ENCODE measurements around the gene SUSD3.
"Not testable (repeated sequence)": the region's sequence is repeated elsewhere in the genome, so short reads cannot be mapped to it uniquely, and the experiment has no call there.

Gene SUSD3

GRCh38 chr9:93099551-93100275, 41.2 kb downstream of the SUSD3 start:
- no peak for TF ChIP-seq CTCF (IDR thresholded peaks at IDR 0.05; ENCODE audit: insufficient read depth, low read length, missing control alignments)
- ChIA-PET POLR2A (no interaction called here), CTCF (interaction anchor here (1.4 to 4.7 kb wide), 3 partner anchors 8 to 206 kb away, joined by 4 to 43 read pairs (median 8); no protein-coding TSS in a partner anchor)
- DNase-seq (ENCODE audit: low read depth, low spot score): no peak
- no peak overlapping the region for H3K4me3 ChIP-seq (ENCODE audit: low read depth, low read length)

- ChIA-PET POLR2A (no interaction called here), CTCF (no interaction called here)
- TF ChIP-seq CTCF (IDR thresholded peaks at IDR 0.05; ENCODE audit: insufficient read depth, low read length, missing control alignments): no peak
- no peak for DNase-seq (ENCODE audit: low read depth, low spot score)
- H3K4me3 ChIP-seq (ENCODE audit: low read depth, low read length): no peak overlapping the region
Measured at GRCh38 chr9:93100276-93100636, 41.8 kb downstream of the SUSD3 start.

- POLR2A ChIA-PET; DNase-seq (ENCODE audit: low read depth, low spot score); H3K4me3 ChIP-seq (ENCODE audit: low read depth, low read length); CTCF ChIA-PET: not testable (repeated sequence)
Measured at GRCh38 chr9:93101086-93101485, 42.6 kb downstream of the SUSD3 start.

- no peak overlapping the region for H3K4me3 ChIP-seq (ENCODE audit: low read depth, low read length)
- no peak for DNase-seq (ENCODE audit: low read depth, low spot score)
- ChIA-PET CTCF (interaction anchor here (1.8 to 5.7 kb wide), 3 partner anchors 9 to 199 kb away, joined by 3 to 59 read pairs (median 8); no protein-coding TSS in a partner anchor), POLR2A (no interaction called here)
- no peak for TF ChIP-seq CTCF (IDR thresholded peaks at IDR 0.05; ENCODE audit: insufficient read depth, low read length, missing control alignments)
Measured at GRCh38 chr9:93105620-93106019, 47.1 kb downstream of the SUSD3 start.

- no peak overlapping the region for H3K4me3 ChIP-seq (ENCODE audit: low read depth, low read length)
- TF ChIP-seq CTCF (IDR thresholded peaks at IDR 0.05; ENCODE audit: insufficient read depth, low read length, missing control alignments): no peak
- DNase-seq (ENCODE audit: low read depth, low spot score): no peak
- CTCF ChIA-PET: interaction anchor here (0.6 to 5.7 kb wide), 13 partner anchors 8 to 459 kb away, joined by 3 to 59 read pairs (median 5); partner anchors contain the start of gene CARD19
- POLR2A ChIA-PET: interaction anchor here (0.9 kb wide), 1 partner anchor 12 kb away, joined by 3 read pairs; the partner anchor contains the start of gene CARD19
Measured at GRCh38 chr9:93107151-93107824, 48.8 kb downstream of the SUSD3 start.

- no peak overlapping the region for H3K4me3 ChIP-seq (ENCODE audit: low read depth, low read length)
- DNase-seq (ENCODE audit: low read depth, low spot score): no peak
- TF ChIP-seq CTCF (IDR thresholded peaks at IDR 0.05; ENCODE audit: insufficient read depth, low read length, missing control alignments): no peak
- ChIA-PET POLR2A (interaction anchor here (0.9 kb wide), 1 partner anchor 12 kb away, joined by 3 read pairs; the partner anchor contains the start of gene CARD19), CTCF (interaction anchor here (0.8 to 5.7 kb wide), 11 partner anchors 8 to 459 kb away, joined by 3 to 59 read pairs (median 5); partner anchors contain the start of gene CARD19)
Measured at GRCh38 chr9:93107825-93108161, 49.3 kb downstream of the SUSD3 start.

Measured in AG04449 (cell line).